Measurements from ENCODE around the gene ORC6.
"Not testable (repeated sequence)": the region's sequence is repeated elsewhere in the genome, so short reads cannot be mapped to it uniquely, and the experiment has no call there.

ORC6 gene, protein sequence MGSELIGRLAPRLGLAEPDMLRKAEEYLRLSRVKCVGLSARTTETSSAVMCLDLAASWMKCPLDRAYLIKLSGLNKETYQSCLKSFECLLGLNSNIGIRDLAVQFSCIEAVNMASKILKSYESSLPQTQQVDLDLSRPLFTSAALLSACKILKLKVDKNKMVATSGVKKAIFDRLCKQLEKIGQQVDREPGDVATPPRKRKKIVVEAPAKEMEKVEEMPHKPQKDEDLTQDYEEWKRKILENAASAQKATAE

DNA sequence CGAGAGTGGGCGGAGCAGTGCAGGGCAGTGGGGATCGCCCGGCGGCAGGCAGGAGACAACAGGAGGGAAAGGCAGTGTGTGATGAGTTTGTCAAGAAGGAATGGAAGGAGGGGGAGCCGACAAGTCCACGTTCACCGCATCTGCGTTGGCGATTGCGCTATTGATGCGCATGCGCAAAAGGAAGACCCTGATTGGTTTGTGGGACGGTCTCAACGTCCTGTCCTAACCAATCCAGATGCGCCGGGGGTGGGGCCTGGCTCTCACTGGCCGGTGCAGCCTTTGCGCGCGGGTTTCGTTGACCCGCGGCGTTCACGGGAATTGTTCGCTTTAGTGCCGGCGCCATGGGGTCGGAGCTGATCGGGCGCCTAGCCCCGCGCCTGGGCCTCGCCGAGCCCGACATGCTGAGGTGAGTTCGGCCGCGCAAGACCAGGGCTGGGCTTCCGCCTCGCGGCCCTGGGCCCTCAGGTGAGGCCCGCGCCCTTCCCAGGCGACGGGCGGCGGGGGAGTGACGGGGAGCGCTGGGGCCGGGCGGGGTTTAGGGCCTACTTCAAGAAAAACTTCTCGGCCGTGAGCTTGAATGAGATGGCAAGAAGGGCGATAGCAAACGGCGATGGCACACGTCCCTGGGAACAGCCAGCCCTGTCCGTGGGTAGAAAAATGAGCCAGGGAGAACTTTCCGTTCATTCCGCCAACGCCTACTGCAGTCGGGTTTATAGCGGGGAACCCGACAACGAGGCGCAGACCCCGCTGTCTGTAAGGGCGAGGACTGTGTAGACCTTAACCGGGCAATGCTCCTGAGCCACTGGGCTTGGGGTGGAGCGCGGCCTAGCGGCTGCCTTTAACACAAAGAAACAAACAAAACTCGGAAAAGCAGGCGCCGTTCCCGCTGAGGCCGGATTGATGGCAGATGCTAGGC, at the start of gene ORC6:
Gene ORC6 (plus strand): TSS at position 295 of the 916 bp plus-strand sequence. CDS start 47 bp downstream, at position 342.
- peak; percentile 96 for DNase-seq

DNA sequence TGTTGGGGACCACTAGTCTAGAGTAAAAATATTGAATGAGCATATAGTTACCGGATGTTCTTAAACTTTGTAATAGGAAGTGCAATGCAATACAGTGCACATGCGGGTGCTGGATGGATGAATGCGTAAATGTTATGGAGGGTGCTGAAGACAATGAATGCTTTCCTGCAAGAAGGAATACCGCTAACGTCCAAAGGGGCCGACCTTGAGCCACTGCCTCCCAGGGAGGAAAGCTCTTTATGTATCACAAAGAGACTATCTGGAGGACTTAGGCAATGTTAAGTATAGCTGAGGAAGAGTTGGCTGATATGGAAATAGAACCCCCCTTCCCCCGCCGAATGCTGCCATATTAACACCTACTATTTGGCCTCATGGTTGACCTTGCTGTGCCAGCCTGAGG, 40.8 kb upstream of the ORC6 start:
- DNase-seq: no peak

DNA sequence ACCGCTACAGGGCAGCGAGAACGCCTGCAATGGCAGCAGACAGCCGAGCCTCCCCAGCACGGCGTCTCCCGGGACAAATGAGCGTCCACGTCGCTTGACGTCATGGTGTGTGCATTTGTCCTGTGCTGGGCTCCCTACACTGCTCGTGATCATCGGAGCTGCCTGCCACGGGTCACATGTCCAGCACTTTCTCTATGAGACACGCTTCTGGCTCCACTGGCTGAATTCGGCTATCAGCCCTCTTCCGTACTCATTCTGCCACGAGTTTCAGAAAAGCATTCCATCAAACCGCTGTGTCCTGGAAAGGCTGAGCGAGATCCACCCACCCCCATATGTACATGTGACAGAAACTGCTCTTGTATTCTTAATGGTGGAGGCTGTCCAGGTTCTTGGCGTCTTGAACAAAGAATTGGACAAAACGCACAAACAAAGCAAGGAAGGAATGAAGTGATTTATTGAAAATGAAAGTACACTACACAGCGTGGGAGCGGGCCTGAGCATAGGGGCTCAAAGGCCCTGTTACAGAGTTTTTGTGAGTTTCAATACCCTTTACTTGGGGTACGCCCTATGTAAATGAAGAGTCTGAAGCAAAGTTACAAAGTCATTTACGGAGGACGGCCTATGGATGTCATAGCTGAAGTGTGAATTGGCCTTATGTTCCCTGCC, 39.7 kb upstream of the ORC6 start:
- DNase-seq: no peak

DNA sequence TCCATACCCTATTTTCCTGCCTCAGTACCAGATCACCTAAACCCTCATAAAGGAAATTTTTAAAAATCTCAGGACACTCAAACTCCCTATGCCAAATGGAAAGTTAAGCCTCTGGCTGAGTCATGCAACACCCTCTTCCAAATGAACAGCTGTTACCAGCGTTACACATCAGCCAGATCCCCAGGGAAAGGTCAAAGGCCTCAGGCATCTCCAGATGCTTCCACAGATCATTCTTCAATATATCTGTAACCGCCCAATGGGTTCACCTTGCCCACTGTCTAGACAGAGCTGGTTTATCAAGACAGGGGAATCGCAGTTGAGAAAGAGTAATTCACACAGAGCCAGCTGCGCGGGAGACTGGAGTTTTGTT, 39.2 kb upstream of the ORC6 start:
- no peak for DNase-seq

DNA sequence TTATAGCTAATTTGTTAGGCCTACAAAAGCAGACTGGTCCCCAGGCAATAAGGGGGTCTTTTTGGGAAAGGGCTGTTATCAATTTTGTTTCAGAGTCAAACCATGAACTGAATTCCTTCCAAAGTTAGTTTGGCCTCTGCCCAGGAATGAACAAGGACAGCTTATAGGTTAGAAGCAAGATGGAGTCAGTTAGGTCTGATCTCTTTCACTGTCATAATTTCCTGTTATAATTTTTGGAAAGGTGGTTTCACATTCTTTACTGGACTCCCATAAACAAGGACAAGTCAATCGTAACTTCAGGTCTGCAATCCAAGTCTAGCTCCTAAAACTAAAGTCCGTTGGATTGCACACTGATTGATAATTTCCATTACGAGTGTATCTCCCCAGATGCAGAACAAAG, 38.2 kb upstream of the ORC6 start:
- DNase-seq: no peak

DNA sequence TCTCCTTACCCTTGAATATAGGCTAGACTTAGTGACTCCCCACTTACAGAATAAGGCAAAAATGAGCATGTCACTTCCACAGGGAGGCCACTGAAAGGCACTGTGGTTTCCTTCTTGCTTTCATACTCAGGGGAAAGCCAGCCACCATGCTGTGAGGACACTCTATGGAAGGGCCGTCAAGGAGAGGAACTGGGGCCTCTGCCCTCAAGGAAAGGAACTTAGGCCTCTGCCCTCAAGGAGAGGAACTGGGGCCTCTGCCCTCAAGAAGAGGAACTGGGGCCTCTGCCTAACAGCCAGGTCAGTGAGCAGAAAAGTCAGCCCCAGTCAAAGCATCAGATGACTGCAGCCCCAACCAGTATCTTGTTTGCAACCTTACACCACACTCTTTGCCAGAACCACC, 30.5 kb upstream of the ORC6 start:
- peak; percentile 74 for DNase-seq

DNA sequence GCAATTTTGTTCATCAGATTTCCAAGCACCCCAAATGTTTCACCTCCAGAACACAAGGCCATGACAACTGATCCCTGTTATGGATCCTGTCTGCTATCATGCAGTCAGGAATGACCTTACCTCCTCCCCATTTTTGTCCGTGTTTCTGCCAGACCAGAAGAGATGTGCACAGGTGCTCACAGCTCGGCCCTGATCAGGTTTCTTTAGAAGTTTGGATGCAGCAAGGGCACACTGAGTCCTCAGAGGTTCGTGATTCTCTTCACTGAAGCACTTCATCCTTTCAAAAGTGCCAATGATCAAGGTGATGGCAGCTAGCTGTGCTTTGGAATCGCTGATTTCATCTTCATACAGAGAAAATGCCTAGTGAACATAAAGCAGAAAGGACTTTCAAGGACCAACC, 27.3 kb upstream of the ORC6 start:
- no peak for DNase-seq

DNA sequence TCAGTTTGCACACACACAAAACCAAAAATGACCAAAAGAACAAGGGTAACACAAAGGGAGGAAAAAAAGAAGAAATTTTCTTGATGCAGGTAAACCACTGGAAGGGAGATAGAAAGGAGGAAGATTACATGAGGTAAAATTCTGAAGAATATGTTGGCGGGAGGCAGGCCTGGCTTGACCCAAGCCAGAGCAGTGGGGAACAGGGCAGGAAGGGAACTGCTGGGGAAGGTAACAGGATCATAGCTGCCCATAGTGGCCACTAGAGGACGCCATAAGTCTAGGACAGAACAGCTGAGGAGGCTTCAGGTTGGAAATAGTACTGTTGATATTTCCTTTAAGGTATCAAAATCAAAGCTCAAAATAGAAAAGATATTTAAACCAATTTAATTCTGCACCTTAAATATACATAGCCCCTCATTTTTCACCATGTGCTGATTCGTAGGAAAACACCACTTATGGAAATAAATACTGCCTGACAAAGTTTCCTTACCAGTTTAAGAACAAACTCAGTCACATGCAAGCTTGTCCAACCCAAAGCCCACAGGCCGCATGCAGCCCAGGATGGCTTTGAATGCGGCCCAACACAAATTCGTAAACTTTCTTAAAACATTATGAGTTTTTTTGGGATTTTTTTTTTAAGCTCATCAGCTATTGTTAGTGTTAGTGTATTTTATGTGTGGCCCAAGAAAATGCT, 16.0 kb upstream of the ORC6 start:
- DNase-seq: peak; percentile 58

DNA sequence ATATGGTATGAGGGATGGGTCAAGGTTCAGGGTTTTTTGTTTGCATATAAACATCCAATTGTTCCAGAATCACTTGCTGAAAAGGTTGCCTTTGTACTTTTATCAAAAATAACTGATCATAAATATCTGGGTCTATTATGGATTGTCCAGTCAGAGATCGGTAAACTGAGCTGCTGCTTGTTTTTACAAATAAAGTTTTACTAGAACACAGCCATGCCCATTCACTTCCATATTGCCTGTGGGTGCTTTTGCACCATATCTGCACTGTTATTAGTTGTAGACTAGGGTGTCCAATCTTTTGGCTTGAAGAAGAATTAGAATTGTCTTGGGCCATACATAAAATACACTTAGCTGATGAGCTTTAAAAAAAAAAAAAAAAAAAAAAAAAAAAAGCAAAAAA, 11.5 kb upstream of the ORC6 start:
- DNase-seq: not testable (repeated sequence)

DNA sequence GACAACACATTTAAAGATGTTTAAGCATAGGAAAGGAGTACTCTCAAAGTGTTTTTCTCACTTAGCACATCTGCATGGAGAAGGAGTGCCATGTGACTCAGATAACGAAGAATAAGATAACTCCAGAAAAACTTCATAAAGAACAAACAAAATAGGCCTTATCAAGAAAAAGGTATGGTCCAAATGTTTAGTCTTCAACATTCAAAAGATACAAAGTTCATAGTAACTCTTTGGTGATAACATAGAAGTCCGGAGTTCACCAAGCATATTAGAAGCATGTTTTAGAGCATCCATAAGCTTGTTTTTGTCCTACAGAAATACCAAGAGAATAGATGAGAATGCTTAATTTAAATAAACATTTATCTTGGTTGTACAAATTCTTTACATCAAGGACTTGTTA, 7.6 kb upstream of the ORC6 start:
- DNase-seq: not testable (repeated sequence)

DNA sequence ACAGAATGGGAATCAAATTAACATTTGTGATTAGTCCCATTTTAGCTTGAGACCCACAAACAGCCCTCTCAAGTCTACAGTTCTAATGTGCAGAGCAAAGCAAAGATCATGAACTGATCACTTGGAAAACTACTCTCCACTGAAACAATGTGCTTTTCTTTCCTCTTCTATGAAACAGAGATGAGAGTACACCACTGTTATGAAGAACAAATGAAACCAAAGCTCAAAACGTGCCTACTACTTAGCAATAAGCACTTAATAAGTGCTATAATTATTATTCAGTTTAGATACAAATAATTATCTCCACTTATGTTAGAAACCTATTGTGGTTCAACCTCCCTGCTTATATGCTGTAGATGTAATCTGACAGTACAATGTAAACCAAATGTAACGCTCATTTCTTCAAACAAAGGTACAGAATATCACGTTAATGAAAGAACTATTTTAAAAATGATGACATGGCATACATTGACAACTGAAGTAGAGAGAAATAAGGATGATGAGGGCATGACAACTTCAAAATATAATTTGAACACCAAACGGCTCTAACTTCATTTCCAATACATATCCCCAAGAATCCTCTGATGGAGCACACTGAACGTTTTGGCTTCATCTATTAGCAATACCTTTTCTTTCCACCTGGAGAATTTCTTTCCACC, 2.5 kb upstream of the ORC6 start:
- no peak for DNase-seq

DNA sequence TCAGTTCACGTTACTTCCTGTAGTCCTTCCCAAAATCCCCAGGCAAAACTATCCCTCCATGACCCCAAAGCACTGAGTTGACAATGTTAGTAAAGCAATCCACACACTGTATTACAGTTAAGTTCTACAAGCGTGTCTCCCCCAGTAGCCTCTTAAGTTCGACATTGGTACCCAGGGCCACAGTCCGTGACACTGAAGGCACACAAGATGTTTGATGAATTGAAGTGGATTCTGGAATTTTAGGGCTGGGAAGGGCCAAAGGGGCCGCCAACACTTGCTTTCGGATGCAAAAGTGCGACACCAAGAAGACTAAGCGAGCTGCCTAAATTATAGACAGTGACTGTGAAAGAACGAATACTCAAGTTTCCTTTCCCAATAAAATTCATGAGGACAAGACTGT, 2.0 kb upstream of the ORC6 start:
- no peak for DNase-seq

DNA sequence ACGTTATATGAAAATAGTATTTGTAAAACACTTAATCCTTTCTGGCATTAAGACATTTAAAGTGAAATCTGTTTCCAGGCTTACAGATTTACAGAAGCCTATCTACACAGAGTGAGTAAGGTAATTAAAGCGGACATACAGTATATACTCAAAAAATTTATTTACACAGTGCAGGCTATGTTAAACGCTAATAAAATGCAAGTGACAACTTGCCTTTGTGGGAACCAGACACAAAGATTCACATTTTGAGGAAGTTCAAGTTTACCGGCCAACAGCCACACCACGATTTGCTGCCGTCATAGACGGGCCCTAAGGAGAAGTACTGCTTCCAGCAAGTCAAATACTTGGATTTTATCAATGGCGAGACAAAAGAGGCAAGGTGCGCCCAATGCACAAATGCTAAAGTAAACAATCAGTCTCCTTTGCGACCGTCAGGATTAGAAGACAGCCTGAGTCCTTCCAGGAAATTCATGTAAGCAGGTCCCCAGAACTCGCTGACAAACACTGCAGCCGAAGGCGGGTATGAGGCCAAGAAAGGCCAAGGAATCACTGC, 1.3 kb upstream of the ORC6 start:
- peak; percentile 70 for DNase-seq

DNA sequence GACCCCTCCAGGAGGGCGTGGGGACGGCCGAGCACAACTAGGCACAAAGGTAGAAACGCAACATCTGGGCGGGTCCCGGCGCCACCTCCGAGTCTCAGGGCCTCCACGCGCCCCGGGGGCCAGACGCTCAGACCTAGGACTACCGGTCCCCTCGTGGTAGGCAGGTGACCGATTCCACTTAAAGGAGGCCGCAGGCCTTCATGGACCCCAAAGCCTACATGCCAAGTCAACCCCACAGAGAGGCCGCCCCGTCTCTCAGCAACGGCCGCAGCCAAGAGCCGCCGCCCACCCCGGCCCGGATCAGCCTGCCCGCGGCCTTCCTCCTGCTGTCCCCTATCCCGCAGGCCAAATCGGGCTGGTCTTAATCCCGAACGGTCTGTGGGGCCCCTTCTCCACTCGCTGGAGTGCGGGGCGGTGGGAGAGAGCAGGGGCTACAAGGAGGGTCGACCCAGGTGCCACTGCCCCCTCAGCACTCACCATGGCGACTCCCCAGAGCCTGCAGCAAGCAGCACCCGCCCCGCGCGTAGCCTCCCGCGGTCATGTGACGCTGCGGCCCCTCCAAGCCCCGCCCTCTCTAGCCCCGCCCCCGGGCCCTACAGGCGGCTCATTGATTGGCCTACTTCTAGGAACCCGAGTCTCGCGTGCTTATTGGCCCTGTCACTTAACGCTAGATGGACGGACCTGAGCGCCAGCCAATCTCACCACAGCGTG, 650 bp upstream of the ORC6 start, which contains the start of gene VPS35:
Gene VPS35 (minus strand): TSS at position 525 of the 711 bp plus-strand sequence. CDS start 45 bp downstream, at position 480.
- peak; percentile 99 for DNase-seq

DNA sequence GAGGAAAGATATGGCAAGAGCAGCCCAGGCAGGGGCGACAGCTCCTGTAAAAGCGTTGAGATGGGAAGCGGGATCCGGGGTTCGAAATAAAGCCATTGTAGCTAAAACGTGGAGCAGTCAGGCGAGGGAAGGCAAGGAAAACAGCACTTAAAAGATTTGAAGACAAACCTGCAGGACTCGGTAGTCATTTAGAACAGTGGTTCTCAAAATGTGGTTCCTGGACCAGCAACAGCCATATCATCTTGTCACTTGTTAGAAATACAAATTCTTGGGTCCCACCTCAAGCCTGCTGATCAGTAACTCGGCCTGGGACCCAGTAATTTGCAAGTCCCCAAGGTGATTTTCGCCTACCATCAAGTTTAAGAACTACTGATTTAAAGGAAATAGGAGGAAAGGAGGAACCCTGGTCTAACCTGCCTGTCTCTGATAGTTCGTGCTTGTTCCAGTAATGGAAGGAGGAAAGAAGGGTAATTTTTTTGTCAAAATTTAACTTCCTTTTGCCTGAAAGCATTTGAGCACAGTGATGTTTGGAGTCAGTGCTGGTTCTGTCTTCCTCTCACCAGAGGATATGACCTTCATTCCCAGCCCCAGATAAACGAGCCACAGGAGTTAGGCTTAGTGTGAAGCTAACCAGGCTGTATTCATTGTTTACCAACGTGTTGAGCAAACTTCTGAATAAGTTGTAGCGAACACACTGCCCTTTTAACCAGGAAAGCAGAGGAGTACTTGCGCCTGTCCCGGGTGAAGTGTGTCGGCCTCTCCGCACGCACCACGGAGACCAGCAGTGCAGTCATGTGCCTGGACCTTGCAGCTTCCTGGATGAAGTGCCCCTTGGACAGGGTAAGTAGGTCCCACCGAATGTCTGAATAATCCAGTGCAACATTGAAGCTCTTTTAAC, 1.1 kb downstream of the ORC6 start:
- no peak for DNase-seq

DNA sequence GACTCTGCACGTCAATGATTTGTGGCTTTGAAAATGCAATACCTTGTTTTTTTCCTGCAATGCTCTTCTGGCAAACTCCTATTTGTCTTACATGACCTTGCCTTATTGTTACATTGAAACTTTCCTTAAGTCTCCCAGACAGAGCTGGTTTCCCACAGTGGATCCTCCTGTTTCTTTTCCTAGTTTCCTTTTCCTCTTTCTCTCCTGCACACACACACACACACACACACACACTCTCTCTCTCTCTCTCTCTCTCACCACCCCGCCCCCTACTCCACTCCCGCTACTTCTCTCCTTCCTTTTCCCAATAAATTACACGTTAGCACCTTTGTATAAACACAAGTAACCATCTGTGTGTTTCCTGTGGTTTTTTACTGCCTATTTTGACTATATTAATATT, 2.3 kb downstream of the ORC6 start:
- DNase-seq: no peak

DNA sequence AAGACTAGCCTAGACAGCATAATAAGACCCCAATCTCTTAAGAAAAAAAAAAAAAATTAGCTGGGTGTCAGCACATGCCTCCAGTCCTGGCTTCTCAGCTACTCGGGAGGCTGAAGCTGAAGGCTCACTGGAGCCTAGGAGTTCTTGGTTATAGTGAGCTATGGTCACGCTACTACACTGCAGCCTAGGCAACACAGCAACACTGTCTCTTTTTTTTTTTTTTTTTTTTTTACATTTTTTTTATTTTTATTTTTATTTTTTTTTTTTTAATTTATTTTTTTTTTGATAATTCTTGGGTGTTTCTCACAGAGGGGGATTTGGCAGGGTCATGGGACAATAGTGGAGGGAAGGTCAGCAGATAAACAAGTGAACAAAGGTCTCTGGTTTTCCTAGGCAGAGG, 4.1 kb downstream of the ORC6 start:
- no peak for DNase-seq

DNA sequence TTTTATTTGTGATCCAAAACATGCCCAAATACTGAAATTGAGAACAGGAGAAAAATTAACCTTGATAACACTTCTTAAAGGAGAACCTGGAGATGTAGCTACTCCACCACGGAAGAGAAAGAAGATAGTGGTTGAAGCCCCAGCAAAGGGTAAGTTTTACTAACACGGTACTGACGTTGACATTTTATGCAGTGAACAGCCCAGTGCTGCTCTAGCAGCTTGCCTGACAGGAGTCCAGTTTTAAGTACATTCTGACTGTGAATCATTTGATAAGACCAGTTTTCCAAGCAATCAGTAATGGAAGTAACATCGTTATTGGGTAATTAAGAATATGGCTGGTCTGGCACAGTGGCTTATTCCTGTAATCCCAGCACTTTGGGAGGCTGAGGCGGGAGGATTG, 6.5 kb downstream of the ORC6 start:
- DNase-seq: no peak

DNA sequence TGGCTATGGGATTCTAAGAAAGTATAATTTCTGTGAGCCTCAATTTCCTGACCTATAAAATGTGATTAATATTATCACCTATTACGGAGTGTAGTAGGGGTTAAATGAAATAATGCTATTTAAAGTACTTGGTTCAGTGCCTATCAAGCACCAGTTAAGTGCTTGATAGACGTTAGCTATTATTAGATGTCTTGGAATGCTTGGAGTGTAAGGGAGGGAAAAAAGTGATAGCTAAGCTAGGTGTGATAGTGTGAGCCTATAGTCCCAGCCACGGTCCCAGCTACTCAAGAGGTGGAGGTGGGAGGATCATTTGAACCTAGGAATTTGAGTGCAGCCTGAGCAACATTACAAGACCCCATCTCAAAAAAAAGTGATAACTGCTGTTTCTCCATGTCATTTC, 7.5 kb downstream of the ORC6 start:
- no peak for DNase-seq

DNA sequence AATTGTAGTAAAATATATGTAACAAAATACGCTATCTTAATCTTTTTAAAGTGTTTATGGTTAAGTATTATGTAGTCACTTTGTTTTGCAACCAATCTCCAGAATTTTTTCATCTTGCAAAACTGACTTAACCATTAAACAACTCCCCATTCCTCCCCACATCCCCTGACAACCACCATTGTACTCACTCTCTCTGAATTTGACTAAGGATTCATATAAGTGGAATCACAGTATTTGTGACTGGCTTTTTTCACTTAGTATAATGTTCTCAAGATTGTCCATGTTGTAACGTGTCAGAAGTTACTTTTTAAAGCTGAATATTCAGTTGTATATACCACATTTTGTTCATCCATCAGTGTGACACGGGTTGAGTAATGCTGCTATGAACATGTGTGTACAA, 10.6 kb downstream of the ORC6 start:
- DNase-seq: no peak

All from CD4-positive, alpha-beta T cell treated with Interleukin-15 for 1 hour (primary cell).